Heart right ventricle (tissue), 16 donors: Measurements from ENCODE around the gene MTERF1. TPM values are rescaled to one million over a fixed set of nuclear protein-coding genes. Genes with fewer than 3 reads are reported as not detected.

Experiments
- ATAC-seq, 8 donors: fragments of 200-7000 bp; cut with Tn5 transposase; one replicate each; pipeline ENCODE4 v1.9.1; 2020; ENCODE audit warnings: mild to moderate bottlenecking in 8 of 8, moderate library complexity in 8 of 8, moderate number of reproducible peaks in 1 of 8
- DNase-seq, 2 donors: peaks; one replicate each; pipeline ENCODE4 v3.0.0-alpha.2; 2020
- H3K27ac ChIP-seq, 10 donors: fragments of 200-600 bp; sonication (generic) in 2 of 10; one replicate each; pipeline versions ENCODE4 v1.5.0 to v1.8.0; 2020 to 2022; ENCODE audit warnings: mild to moderate bottlenecking in 3 of 10
- H3K27me3 ChIP-seq, 7 donors: fragments of 200-600 bp; one replicate each; pipeline ENCODE4 v1.8.0; 2021 to 2022; ENCODE audit warnings: mild to moderate bottlenecking in 2 of 7
- H3K36me3 ChIP-seq, 9 donors: fragments of 200-600 bp; sonication (generic) in 1 of 9; one replicate each; pipeline versions ENCODE4 v1.5.0 to v1.8.0; 2020 to 2022; ENCODE audit warnings: mild to moderate bottlenecking in 2 of 9
- H3K4me1 ChIP-seq, 9 donors: fragments of 200-600 bp; sonication (generic) in 1 of 9; one replicate each; pipeline versions ENCODE4 v1.5.0 to v1.8.0; 2020 to 2022; ENCODE audit warnings: mild to moderate bottlenecking in 4 of 9
- H3K4me3 ChIP-seq, 10 donors: fragments of 200-600 bp; sonication (generic) in 2 of 10; one replicate each; pipeline versions ENCODE4 v1.5.0 to v1.8.0; 2020 to 2022; ENCODE audit warnings: mild to moderate bottlenecking in 7 of 10, moderate library complexity in 2 of 10
- H3K9me3 ChIP-seq, 11 donors: fragments of 200-600 bp in 10 of 11; sonication (generic) in 2 of 11; one replicate each; pipeline versions ENCODE4 v1.5.0 to v1.8.0; 2013 to 2022; ENCODE audit warnings: mild to moderate bottlenecking in 2 of 11, control low read depth in 1 of 11, moderate library complexity in 1 of 11
- WGBS, 2 donors: extraction: QIAGEN DNeasy Blood & Tissue Kit; methylation state at CpG; one replicate each; pipeline ENCODE4 v1.1.7; 2013; ENCODE audit warnings: inconsistent platforms in 1 of 2; 5-methylcytosine and 5-hydroxymethylcytosine counted together
- intact Hi-C, 10 donors: fragments of 100-400 bp; cut with DNase I; formaldehyde crosslinking; loops; one replicate each; pipeline versions ENCODE4 v1.11.1 to v1.14.2; 2022
- polyA plus RNA-seq, 2 donors: library from polyadenylated mRNA; stranded (reverse); fragments of 200-250 nt; gene quantifications; one replicate each; pipeline ENCODE4 v1.2.3, GENCODE V29; 2013
- total RNA-seq, 10 donors: library from RNA; stranded (reverse); fragmentation: NEBNext Ultra II Directional in 3 of 10; extraction: Animal tissue kit (Norgen Biotek cat#: 25700) in 3 of 10; gene quantifications; one replicate each; pipeline versions ENCODE4 v1.2.1 to v1.2.4, GENCODE V29; 2021 to 2023
- TF ChIP-seq, protein P1 (sequence below), 9 donors: fragments of 200-600 bp; sonication (generic) in 2 of 9; IDR thresholded peaks; one replicate each; pipeline versions ENCODE4 v1.5.0 to v1.8.0; 2021 to 2022; ENCODE audit warnings: antibody characterized with exemption in 9 of 9, mild to moderate bottlenecking in 5 of 9, moderate library complexity in 1 of 9
- donor health status: Arrhythmogenic right ventricular cardiomyopathy.
- donor health status: ischemic (EF 13 %, LVEDD 7.1; RV severe dilation, severe dysfunction).
- donor health status: healthy with polysubstance abuse.
- donor health status: DM: no; HTN: yes; CAD: no.
- donor health status: DM: no; HTN: no; CAD: no.
- donor health status: ischemic (EF 25% LVEDD 6.9; RV normal size, moderate dysfunction).
- donor health status: ischemic (EF 25% LVEDD 5.7; RV mildly dilated, moderate dysfunction).
- donor health status: healthy.
- donor health status: DM: yes; HTN: yes; CAD: no.
- donor health status: Ischemic cardiomyopathy.
- donor health status: ischemic (EF 35%, LVEDD 5.7; RV mildly dilated, moderate dysfunction).
- donor health status: nonischemic (EF 11% LVEDD 7.7; RV severe dilation, severe dysfunction).
- donor health status: DM: yes; HTN: yes; CAD: no.
- donor health status: PGD.
- donor health status: ischemic (EF 29% LVEDD 5.4; RV normal size, mild dysfunction).
- donor health status: nonischemic (EF 23%, LVEDD 6.1; RV moderate dilation, normal function).

Gene MTERF1
- total and polyA plus RNA-seq, 12 donors: 5.2 to 9.9 (median 7.1) TPM

GRCh38 chr7:91918356-91918755 lies 37.9 kb upstream of the MTERF1 start:
- Histone ChIP-seq H3K4me3 (no peak overlapping the region), H3K36me3 (no peaks in the 10 kb centered on the region), H3K27me3 (peaks cover 0 to 3% (median 0%) of the 10 kb centered on the region in 7 donors), H3K9me3 (no peaks in the 10 kb centered on the region), H3K4me1 (no peaks in the 10 kb centered on the region), H3K27ac (no peak overlapping the region)
- TF ChIP-seq, protein P1, sequence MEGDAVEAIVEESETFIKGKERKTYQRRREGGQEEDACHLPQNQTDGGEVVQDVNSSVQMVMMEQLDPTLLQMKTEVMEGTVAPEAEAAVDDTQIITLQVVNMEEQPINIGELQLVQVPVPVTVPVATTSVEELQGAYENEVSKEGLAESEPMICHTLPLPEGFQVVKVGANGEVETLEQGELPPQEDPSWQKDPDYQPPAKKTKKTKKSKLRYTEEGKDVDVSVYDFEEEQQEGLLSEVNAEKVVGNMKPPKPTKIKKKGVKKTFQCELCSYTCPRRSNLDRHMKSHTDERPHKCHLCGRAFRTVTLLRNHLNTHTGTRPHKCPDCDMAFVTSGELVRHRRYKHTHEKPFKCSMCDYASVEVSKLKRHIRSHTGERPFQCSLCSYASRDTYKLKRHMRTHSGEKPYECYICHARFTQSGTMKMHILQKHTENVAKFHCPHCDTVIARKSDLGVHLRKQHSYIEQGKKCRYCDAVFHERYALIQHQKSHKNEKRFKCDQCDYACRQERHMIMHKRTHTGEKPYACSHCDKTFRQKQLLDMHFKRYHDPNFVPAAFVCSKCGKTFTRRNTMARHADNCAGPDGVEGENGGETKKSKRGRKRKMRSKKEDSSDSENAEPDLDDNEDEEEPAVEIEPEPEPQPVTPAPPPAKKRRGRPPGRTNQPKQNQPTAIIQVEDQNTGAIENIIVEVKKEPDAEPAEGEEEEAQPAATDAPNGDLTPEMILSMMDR (IDR thresholded peaks at IDR 0.05): no peak
- no peak for ATAC-seq
- 65 to 91% methylated on average over 1 of the region's 1 CpG for WGBS, 2 donors
- intact Hi-C loops: no loop called here
- DNase-seq: no peak

DNA sequence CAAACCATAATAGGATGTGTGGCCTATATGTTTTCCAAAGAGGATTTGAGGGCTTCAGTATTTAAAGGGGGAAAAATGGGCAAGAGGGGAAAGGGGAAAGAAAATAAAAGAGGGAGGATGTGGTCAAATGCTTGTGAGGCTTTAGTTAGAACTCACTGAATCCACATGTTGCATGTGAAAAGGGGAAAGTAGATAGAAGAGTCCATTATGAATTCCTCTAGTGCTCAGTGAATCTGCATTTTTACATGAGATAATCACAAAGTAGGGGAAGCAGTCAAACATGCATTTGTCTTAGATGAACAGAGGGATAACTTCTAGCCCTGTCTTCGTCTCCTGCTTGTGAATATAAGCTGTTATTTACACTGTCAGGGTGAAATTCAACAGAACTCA lies 35.5 kb upstream of the MTERF1 start:
- ATAC-seq: no peak
- H3K9me3 ChIP-seq: no peaks in the 10 kb centered on the region
- WGBS, 2 donors: 70 to 91% methylated on average over 1 of the region's 1 CpG
- H3K36me3 ChIP-seq: no peaks in the 10 kb centered on the region
- no peak overlapping the region for H3K4me3 ChIP-seq
- intact Hi-C loops: no loop called here
- H3K4me1 ChIP-seq: peaks cover 0 to 12% (median 0%) of the 10 kb centered on the region in 9 donors
- TF ChIP-seq, protein P1 (IDR thresholded peaks at IDR 0.05): no peak
- DNase-seq: no peak
- H3K27ac ChIP-seq: no peak overlapping the region
- peaks cover 0 to 3% (median 0%) of the 10 kb centered on the region in 7 donors for H3K27me3 ChIP-seq

- ATAC-seq (no peak), DNase-seq (no peak)
- TF ChIP-seq, protein P1 (IDR thresholded peaks at IDR 0.05): no peak
- Histone ChIP-seq H3K36me3 (no peaks in the 10 kb centered on the region), H3K27me3 (peaks cover 0 to 3% (median 0%) of the 10 kb centered on the region in 7 donors), H3K27ac (no peak overlapping the region), H3K9me3 (no peaks in the 10 kb centered on the region), H3K4me1 (peaks cover 0 to 12% (median 0%) of the 10 kb centered on the region in 9 donors), H3K4me3 (no peak overlapping the region)
- 88 to 89% methylated on average over 3 of the region's 3 CpGs for WGBS, 2 donors
- intact Hi-C loops: no loop called here
Observed at GRCh38 chr7:91915401-91916050, 35.0 kb upstream of the MTERF1 start.

DNA sequence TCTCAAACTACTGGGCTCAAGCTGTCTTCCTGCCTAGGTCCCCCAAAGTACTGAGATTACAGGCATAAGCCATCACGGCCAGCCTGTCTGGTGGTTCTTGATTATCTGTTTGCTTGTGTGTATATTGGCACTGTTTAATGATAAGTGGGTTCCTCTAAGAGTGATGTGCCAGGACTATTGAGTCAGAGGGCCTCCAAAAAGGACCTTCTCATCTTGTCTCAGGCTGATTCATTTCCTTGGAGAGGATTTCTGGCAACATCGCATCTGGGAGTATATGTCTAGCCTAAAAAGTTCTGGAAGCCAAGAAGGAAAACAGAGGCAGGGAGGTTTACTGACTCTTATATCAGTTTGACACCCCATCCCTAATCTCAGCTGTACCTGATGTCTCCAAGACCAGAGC lies 33.1 kb upstream of the MTERF1 start:
- no peaks in the 10 kb centered on the region for H3K27me3 ChIP-seq
- H3K4me1 ChIP-seq: peaks cover 0 to 12% (median 0%) of the 10 kb centered on the region in 9 donors
- intact Hi-C loops: no loop called here
- ATAC-seq (no peak), DNase-seq (no peak)
- no peak overlapping the region for H3K4me3 ChIP-seq
- no peak overlapping the region for H3K27ac ChIP-seq
- no peaks in the 10 kb centered on the region for H3K9me3 ChIP-seq
- 64 to 69% methylated on average over 2 of the region's 2 CpGs for WGBS, 2 donors
- no peaks in the 10 kb centered on the region for H3K36me3 ChIP-seq
- TF ChIP-seq, protein P1 (IDR thresholded peaks at IDR 0.05): no peak
